ENCODE results near the gene NR5A1.

NR5A1 gene

DNA sequence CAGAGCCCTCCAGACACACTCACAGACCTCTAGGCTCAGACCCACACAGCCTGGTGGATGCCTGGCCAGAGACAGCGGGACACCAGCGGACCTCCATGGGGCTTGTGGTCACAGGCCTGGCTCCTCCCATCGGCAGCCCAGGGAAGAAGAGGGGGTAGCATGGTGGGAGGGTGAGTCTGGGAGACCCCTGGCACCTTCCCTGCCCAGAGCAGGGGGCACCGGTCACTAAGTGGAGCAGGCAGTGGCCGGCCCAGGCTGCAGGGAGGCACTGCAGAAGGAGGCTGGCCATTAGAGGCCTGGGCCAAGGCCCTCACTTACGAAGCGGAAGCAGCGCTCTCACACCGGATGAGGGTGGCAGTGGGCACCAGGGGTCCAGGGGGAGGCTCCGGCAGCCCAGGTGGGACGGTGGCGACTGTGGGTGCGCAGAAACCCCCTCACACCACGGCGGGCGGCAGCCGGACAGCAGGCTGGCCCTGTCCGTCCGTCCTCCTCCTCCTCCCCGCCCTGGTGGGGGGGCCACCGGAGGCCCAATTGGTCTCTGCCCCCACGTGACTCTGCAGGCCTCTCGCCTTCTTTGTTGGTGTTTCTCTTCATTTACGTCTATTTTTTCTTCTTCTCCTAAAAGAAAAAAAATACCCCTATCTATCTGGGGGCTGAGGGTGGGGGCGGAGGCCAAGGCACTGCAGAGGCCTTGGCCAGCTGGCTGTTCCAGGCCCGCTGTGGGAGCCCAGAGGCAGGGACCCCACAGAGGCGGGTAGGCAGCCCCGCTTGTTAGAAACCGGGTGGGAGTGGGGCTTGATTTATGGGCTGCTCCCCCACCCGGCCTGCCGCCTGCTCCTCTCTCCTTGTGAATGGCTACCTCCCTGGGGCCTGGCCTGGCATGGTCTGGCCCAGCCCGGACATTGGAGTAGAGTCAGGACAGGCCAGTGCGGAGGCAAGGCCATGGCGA is at the start of gene NR5A1:
TSS of gene NR5A1 (minus strand) at position 469 of the 949 bp plus-strand sequence. CDS start 4,004 bp downstream, outside the sequence.
- no peak for DNase-seq

DNA sequence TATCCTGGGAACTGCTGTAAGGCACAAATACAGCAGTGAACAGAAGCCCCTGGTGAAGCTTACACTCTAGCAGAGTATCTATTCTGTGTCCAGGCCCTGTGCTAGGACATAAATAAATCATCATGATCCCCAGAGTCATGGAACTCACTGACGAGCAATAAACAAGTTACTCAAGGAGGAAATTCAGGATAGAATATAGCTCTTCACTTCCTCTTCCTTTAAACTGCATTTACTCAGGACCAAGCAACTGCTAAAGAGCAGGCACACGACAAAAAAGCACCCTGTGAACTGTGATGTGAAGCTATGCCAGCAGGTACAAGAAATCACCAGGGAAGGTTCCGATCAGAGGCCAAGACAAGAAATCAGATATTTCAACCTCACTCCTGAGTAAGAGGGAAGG is 47.8 kb upstream of the NR5A1 start:
- DNase-seq: no peak

DNA sequence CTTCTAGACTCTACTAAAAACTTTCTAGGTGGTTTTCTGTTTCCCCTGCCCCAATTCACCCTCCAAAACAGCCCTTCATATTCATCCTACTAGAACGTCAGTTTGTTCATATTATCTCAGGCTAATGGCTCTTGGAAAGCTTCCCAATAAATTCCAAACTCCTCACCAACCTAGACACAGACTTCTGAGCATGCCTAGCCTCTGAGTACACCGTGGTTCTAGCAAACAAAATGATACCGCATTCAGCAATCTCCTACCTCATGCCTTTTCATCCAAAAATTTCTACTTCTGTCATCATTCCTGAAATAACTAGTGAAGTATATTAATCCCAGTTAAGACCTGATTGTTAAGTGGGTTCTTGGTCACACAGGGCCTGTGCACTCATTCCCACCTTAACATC is 46.5 kb upstream of the NR5A1 start:
- no peak for DNase-seq

DNA sequence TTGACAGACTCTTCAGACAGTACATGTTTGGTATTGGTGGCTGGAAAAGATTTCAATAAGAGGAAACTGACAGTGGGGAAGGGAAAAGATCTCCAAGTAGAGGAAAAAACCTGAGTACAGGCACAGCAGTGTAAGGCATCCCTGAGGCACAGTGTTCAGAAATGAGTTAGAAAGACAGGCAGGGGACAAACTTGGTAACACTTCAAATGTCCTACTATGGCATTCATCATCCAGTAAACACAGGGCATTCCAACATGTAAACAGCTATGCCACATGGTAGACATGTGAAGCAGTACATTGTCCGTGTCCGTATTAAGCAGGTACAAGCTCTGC is 45.0 kb upstream of the NR5A1 start:
- no peak for DNase-seq

DNA sequence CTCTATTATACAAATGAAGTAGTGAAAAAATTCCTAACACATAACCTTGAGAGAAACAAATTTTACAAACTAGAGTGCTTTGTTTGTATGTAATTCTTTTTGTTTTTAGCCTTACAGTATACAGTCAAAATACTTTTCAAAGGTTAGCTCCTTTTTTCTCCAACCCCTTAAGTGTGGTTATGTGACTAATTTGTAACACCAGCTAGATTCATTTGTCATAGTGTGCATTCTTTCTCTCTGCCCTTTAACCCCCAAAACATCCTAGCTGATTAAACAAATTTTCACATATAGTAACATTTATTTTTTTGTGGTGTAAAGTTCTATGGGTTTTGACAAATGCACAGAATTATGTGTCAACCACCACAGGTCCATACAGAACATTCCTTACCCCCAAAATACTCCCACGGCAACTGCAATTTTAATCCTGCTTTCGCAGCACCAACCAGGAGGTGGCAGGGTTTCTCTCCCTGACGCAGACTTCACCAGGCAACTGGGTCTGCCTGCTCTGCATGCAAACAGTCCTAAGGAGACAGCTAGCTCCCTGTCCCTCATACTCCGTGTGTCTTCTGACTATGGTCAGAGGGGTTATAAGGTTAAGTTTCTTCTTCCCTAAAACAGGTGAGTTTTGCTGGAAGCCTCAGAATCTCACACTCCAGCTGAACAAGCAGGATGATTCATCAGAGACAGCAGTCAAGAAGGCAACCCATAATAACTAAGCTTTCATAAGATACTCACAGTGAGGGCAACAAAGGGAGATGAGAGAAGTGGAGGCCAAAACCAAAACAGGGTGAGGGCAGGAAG is 44.5 kb upstream of the NR5A1 start:
- DNase-seq: no peak

DNA sequence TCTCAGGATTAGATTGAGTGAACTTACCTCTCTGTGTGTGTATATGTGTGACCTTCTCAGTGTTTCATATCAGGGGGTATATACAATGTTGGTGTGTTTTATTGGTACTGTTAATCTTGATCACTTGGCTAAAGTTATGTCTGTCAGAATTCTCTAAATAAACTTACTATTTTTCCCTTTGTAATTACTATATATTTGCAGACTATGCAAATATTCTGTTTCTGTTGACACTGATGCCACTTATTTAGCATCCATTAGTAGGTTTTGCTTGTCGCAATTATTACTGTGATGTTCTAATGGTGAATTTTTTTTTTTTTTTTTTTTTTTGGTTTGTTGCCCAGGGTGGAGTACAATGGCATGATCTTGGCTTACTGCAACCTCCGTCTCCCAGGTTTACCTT is 42.9 kb upstream of the NR5A1 start:
- DNase-seq: no peak

DNA sequence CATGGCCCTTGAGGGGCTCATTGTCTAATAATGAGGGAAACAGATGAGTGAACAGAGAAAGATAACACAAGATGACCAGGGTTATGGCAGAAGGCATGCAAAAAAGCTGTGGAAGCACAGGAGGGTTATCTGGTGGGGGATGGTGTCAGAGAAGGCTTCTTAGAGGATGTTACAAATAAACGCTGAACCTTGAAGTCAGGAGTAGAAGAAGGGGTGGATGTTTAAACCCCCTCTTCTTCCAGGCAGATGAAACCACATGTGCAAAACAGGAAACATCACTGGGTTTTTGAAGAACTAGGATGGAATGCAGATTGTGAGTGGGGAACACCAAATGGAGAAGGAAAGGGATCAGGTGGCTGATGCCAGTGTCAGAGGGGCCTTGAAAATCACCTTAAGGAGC is 41.8 kb upstream of the NR5A1 start:
- no peak for DNase-seq

DNA sequence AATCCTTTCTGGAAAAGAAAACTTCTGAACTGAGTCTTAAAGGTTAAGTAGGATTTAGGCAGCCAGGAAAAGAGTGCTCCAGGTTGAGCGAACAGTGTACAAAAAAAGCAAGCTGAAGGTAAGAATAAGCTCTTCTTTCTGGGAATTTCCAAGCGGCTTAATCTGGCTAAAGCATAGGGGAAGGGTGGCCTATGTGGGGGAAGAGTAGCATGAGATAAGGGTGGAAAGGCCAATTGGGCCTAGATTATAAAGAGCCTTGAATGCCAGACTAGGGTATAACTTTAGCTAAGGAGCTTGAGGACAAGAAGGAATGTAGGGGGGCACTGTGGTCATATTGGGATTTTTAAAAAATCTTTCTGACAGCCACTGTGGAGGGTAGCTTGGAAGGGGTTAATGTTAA is 37.3 kb upstream of the NR5A1 start:
- DNase-seq: no peak

DNA sequence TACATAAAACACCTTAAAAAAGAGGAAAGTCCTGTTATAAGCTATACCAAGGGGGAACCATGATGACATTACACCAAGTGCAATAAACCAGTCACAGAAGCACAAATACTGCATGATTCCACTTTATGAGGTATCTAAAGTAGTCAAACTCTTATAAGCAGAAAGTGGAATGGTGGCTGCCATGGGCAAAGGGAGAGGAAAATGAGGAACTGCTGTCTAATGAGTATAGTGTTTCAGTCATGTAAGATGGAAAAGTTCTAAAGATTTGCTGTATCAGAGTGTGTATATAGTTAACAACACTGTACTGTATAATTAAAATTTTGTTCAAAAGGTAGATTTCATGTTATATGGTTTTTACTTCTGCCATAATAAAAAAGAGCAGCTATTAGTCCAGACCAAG is 34.6 kb upstream of the NR5A1 start:
- DNase-seq: no peak

DNA sequence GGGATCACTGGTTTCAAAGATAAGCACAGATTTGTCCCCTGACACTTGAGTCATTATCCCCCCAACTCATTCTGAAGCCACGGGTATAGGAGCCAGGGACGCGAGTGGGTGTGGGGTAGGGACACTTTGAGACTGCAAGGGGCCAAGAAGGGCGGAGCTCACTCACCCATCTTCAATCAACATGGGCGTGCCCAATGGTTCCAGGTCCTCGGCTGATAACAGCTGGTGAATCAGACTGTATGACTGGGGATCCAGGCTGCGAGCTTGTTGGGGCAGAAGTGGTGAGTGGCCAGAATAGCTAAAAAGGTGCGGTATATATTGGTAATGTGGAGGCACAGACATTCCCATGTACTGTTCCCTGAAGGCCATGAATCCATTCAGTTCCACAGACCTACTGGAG is 30.7 kb upstream of the NR5A1 start:
- no peak for DNase-seq

DNA sequence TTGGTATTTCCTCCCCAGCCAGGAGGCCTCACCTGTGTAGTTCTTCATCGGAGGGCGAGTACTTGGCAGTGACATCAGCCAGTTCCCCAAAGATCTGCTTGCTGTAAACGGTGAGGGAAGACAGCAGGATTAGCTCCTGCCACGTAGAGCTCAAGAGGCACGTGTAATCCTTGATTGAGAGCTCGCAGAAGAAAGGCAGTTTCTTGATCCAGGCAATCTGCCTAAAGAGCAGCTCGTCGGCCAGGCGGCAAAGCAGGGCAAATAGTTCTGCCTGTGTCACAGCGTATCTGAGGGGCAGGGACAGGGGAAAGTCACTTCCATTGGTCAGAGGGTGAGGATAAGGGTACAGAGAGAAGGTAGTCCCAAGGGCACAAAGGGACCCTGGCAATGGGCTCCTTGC is 28.6 kb upstream of the NR5A1 start:
- no peak for DNase-seq

DNA sequence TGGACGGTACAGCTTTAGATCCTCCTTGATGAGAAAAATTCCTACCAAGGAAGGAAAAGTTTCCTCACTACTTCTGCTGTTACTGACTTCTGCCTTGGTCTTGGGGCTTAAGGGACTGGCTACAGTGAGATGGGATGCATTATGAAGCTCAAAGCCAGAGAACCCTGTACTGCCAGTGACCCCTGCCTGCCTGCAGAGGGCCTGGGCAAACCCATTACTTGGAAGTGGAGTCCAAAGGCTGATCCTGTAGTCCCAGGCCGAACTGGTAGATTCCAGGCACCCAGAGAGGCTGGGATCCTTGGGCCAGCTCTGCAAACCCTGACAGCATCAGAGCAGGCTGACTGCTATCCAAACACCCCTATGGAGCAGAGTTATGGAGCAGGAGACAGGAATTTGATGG is 25.7 kb upstream of the NR5A1 start:
- no peak for DNase-seq

DNA sequence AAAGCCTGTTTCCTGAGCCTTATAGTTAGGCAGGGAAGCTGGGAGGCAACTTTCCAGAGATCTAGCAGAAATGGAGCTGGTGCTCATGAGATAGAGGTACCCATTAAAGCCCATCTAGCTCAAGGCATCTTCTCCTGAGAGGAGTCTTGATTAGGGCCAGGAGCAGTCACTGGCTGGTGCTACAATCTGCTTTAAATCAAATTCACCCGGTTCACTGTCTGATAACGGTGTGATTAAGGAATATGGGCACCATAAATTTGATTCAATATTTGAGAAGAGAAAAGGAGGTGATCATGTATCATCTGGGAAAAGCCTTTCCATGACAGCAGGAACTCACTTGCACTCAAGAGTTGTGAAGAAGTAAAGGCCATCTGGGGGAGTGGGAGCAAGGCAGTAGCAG is 23.9 kb upstream of the NR5A1 start:
- no peak for DNase-seq

DNA sequence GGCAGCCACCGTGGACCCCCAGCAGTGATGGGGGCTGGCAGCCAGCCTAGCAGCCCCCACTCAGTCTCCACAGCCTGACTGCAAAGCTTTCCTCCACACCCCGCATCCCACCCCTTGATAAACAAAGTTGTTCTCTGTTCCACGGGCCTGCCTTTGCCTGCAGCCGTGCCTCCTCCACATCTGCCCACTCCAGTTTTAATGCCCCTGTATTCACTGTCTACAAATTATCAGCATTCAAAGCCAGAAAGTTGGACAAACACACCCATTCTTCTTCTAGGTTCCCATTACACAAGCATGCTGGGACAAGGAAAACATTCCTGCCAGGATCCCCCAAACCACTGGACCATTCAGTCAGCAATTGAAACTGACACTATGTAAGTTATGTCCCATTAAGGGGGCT is 23.0 kb upstream of the NR5A1 start:
- no peak for DNase-seq

DNA sequence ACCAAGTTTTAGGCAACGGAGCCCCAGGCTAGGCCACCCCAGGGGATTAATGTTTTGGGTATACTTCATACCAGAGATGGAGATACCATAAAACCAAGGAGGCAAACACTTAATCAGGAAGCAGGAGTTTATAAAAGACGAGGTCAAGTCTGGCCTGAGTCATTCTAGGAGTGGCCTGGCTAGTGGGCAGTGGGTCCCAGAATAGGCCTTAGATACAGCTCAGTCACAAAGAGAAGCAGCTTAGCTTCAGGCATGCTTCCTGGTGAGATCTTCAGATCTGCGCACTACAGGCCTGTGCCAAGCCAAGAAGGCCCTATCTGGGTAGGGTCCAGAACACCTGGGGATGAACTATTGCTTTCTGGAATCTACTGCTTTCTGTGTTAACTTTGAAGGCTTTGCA is 20.6 kb upstream of the NR5A1 start:
- no peak for DNase-seq

DNA sequence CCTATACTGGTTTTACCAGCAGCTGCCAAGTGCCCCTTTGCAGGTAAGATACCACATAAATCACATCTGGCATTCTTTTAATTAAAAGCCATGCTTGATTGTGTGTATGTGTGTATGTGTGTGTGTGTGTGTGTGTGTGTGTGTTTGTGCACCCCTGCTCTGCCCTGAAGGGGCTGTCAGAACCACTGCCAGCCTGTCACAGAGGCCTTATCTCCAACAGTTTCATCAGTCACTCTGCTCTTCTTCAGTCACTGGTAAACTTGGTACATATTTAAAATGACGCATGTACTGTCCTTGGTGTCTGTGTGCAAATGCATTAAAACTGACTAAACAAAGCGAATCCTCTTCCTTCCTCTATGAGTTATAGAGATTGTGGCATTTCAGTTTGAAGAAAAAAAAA is 19.0 kb upstream of the NR5A1 start:
- no peak for DNase-seq

DNA sequence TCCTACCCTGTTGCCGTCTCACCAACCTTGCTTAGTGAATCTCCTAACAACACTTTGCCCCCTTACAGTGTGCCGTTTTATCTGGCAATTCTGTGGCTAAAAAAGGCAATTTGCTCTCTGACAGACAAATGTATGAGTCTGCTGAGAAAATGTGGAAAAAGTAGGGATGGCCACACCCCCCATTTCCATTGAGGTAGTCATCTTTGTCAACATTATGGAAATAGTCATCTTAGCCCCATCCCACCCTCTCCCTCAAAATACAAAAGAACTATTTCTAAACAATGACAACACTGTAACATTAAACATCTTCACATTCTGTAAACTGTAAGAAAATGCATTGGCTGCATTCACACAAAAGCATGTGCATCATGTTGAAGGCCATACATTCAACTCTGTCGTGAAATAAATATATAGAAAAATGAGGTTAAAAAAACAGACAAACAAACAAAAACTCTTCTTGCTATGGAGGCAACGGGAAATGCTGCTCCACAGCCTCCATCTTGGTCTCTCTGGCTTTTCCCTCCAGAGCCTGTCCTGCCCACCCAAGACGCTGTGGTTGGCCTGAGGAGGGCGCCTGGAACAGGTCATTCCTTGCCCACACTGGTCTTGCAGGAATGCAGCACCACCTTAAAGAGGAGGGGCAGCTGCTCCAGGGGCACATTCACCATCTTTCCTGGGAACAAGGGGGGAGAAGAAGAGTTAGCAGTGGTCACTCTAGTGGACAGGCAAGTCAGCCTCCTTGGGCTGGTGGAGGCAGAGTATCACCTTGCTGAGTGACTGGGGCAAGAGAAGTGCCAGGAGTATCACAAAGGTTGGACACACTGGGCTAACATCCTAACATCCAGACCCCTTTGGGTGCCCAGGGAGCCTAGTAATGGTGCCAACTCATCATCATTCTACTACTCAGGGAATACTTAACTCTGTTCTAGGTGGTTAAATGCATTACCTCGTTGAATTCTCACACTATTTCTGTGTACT is 15.2 kb upstream of the NR5A1 start:
- no peak for DNase-seq

DNA sequence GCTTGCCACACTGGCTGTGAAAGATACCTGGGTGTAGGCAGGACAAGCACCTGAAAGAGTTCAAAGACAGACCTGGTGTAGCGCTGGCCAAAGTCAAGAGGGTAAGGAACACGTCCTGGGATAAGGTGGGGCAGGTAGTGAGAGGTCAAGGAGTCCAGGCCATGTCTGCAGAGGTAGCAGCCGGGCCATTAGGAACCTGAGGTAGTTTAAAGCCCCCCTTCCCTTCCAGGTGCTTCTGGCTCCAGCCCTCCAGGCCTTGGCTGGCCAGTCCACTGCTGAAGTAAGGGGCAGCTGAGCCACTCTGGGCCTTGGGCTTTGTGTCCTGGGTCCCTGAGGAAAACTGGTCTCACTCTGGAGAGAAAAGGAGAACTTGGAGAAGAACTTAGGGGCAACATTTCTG is 13.9 kb upstream of the NR5A1 start:
- no peak for DNase-seq

DNA sequence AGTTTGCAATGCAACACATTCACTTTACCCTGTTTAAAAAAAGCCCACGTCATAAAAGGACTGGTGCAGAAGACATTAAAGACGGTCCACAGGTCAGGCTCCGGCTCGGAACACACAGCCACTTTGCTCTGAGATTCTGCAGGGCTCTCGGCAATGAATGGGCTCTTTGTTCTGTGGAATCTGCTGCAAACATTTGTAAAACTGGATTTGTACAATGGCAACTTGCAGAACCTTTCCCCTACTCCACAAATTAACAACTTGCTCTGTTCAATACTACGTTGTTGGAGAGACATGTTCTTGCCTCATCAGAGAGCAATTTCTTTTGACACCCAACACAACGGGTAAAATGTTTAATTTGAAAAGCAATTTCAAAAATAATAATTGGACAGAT is 13.0 kb upstream of the NR5A1 start:
- DNase-seq: no peak

DNA sequence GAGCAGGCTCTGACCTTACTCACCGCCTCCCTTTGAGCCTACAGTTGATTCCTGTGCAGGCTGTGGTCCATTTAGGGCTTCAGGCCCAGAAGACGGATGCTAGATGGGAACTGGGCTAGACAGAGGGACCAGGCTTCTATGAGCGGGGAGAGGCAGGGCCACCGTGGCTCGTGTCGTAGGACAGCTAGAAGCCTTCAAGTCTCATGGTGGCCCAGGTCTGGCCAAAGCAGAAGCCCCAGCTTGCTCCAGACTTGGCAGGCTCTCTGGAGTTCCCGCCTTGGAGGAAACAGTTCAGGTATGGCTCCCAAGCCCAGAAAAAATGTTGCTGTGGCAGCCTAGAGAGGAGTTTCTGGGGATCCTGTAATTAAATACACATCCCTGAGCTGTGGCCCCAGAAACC is 10.9 kb upstream of the NR5A1 start:
- no peak for DNase-seq

DNA sequence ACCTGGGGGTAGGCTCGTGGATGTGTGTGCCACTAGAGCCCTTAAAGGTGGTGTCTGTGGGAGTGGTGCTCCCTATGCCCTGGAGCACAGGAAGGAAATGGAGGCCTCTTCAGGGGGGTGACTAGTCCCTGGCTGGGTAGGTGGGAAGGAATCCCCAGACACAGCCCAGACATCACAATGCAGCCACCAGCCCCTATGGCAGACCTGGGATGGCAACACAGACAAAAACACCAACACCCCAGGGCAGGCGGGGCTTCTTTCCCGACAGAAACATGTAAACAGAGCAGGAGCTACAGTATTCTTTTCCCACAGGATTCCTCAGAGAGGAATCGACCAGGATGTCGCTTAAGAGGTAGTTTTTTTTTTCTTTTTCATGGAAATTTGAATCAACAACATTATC is 10.4 kb upstream of the NR5A1 start:
- DNase-seq: no peak

DNA sequence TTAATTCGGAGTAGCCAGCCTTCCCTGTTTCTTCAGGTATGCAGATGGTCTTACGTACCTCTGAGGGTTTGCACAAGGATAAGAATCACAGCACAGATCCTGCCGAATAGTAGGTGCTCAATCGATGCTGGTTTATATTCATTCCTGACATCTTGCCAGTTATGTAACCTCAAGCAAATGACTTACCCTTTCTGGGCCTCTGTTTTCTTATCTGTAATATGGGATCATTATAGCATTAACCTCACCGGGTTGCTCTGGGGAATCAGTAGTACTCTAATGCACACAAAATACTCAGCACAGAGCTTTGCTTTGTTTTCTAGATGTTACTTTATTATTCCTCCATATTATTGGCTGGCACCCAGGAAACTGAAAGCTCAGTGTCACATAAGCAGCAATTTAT is 7.7 kb upstream of the NR5A1 start:
- no peak for DNase-seq

DNA sequence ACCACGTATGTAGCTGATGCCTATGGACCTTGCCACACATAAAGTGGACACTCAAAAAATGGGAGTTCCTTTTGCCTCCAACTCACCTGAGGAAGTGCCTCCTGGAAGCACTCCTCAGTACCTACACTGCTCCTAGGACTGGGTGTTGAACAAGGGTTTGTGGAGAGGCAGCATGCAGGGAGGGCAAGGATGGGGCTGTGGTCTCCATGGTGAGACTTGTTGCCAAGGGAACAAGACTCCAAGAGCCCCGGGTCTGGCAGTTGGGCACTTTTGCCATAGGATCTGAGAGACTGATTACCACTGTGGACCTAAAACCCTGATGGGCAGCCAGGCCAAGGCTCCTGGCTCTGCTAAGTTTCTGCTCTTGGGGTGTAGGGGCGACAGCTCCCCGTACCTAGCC is 6.9 kb upstream of the NR5A1 start:
- DNase-seq: no peak

Measured in CD4-positive, alpha-beta T cell treated with Interleukin-12 subunit alpha and Interleukin-12 subunit beta, for 1 hour (primary cell).